GM23338 (cell line): ENCODE results near the gene RAD51D. TPM values are rescaled to one million over a fixed set of nuclear protein-coding genes. Genes with fewer than 3 reads are reported as not detected.

Source experiments
- ATAC-seq: fragments of 200-7000 bp; cut with Tn5 transposase; 3 replicates; pipeline ENCODE4 v1.9.1; 2020
- DNase-seq: peaks from one replicate; pipeline ENCODE4 v3.0.0-alpha.2; 2015; ENCODE audit warnings: low spot score
- H2AFZ ChIP-seq: fragments of 200-600 bp; sonication (generic); 2 replicates; pipeline ENCODE4 v1.8.0; 2016; ENCODE audit warnings: antibody characterized with exemption, mild to moderate bottlenecking, moderate library complexity
- H3F3A ChIP-seq: fragments of 200-600 bp; sonication (generic); replicated peaks from 2 replicates; pipeline ENCODE4 v1.8.0; 2017; ENCODE audit warnings: antibody characterized with exemption, mixed run types, low read depth
- H3K27ac ChIP-seq: fragments of 200-600 bp; sonication (generic); 2 replicates; pipeline ENCODE4 v1.6.1; 2016; ENCODE audit warnings: low read depth
- H3K27me3 ChIP-seq: fragments of 200-600 bp; sonication (generic); 2 replicates; pipeline ENCODE4 v1.8.0; 2016; ENCODE audit warnings: mild to moderate bottlenecking, mixed run types, moderate library complexity; ENCODE audit not compliant: insufficient read depth
- H3K36me3 ChIP-seq: fragments of 200-600 bp; sonication (generic); 2 replicates; pipeline ENCODE4 v1.8.0; 2016; ENCODE audit warnings: mild to moderate bottlenecking; ENCODE audit not compliant: insufficient read depth
- H3K4me1 ChIP-seq: fragments of 200-600 bp; sonication (generic); 2 replicates; pipeline ENCODE4 v1.8.0; 2016; ENCODE audit warnings: mild to moderate bottlenecking, moderate library complexity; ENCODE audit not compliant: insufficient read depth
- H3K4me2 ChIP-seq: fragments of 200-600 bp; sonication (generic); 2 replicates; pipeline ENCODE4 v1.7.1; 2017; ENCODE audit warnings: mixed run types
- H3K4me3 ChIP-seq: fragments of 200-600 bp; sonication (generic); 2 replicates; pipeline ENCODE4 v1.6.1; 2016; ENCODE audit warnings: mixed run types
- H3K79me2 ChIP-seq: fragments of 200-600 bp; sonication (generic); replicated peaks from 2 replicates; pipeline ENCODE4 v1.8.0; 2017; ENCODE audit warnings: mild to moderate bottlenecking; ENCODE audit not compliant: insufficient read depth
- H3K9me2 ChIP-seq: fragments of 200-600 bp; sonication (generic); 2 replicates; pipeline ENCODE4 v1.8.0; 2017; ENCODE audit not compliant: insufficient read depth
- H4K20me1 ChIP-seq: fragments of 200-600 bp; sonication (generic); replicated peaks from 2 replicates; pipeline ENCODE4 v1.8.0; 2017; ENCODE audit warnings: mild to moderate bottlenecking; ENCODE audit not compliant: insufficient read depth
- H3K27ac Mint-ChIP-seq: 2 replicates; pipeline ENCODE4 v1.8.0; 2020; ENCODE audit warnings: inconsistent platforms, mild to moderate bottlenecking, moderate library complexity, mixed read lengths
- H3K27me3 Mint-ChIP-seq: 3 replicates; pipeline ENCODE4 v1.8.0; 2022; ENCODE audit warnings: low read depth, mild to moderate bottlenecking, moderate library complexity, mixed read lengths, inconsistent platforms; ENCODE audit not compliant: insufficient read depth, poor library complexity
- H3K36me3 Mint-ChIP-seq: 3 replicates; pipeline ENCODE4 v1.8.0; 2021; ENCODE audit warnings: low read depth, mild to moderate bottlenecking, inconsistent platforms, moderate library complexity, mixed read lengths
- H3K4me1 Mint-ChIP-seq: 3 replicates; pipeline ENCODE4 v1.8.0; 2020; ENCODE audit warnings: mild to moderate bottlenecking, inconsistent platforms, mixed read lengths
- H3K4me3 Mint-ChIP-seq: 3 replicates; pipeline ENCODE4 v1.8.0; 2021; ENCODE audit warnings: moderate library complexity, mild to moderate bottlenecking, inconsistent platforms, mixed read lengths
- H3K9me3 Mint-ChIP-seq: 3 replicates; pipeline ENCODE4 v1.8.0; 2020; ENCODE audit warnings: moderate library complexity, mild to moderate bottlenecking, inconsistent platforms, mixed read lengths
- CREB1 ChIP-seq: fragments of 250-450 bp; sonication (Bioruptor Pico); IDR thresholded peaks from 2 replicates; pipeline ENCODE4 v1.5.0; 2020; ENCODE audit warnings: low read depth, mild to moderate bottlenecking, moderate library complexity
- EZH2 ChIP-seq: fragments of 200-600 bp; sonication (generic); IDR thresholded peaks from one replicate; pipeline ENCODE4 v1.8.0; 2017; ENCODE audit warnings: antibody characterized with exemption, mild to moderate bottlenecking, low read depth; ENCODE audit not compliant: unreplicated experiment
- EZH2phosphoT487 ChIP-seq: fragments of 200-600 bp; sonication (generic); IDR thresholded peaks from one replicate; pipeline ENCODE4 v1.8.1; 2018; ENCODE audit warnings: antibody characterized with exemption; ENCODE audit not compliant: unreplicated experiment
- JUNB ChIP-seq: IDR thresholded peaks from one replicate; pipeline ENCODE4 v1.6.1; 2016; ENCODE audit warnings: antibody characterized with exemption; ENCODE audit not compliant: unreplicated experiment
- NANOG ChIP-seq: IDR thresholded peaks from 2 replicates; pipeline ENCODE4 v1.6.1; 2016; ENCODE audit warnings: antibody characterized with exemption, borderline replicate concordance
- POLR2AphosphoS5 ChIP-seq: IDR thresholded peaks from 2 replicates; pipeline ENCODE4 v1.6.1; 2016; ENCODE audit warnings: antibody characterized with exemption, low read depth
- STAT1 ChIP-seq: IDR thresholded peaks from one replicate; pipeline ENCODE4 v1.6.1; 2016; ENCODE audit warnings: antibody characterized with exemption; ENCODE audit not compliant: unreplicated experiment
- ZNF114 ChIP-seq: fragments of 250-450 bp; sonication (Bioruptor Pico); IDR thresholded peaks from 2 replicates; pipeline ENCODE4 v1.5.0; 2020; ENCODE audit warnings: mild to moderate bottlenecking, moderate library complexity
- ZNF331 ChIP-seq: fragments of 250-450 bp; sonication (Bioruptor Pico); IDR thresholded peaks from 2 replicates; pipeline ENCODE4 v1.5.0; 2020; ENCODE audit warnings: low read depth, mild to moderate bottlenecking, moderate library complexity
- polyA plus RNA-seq: library from polyadenylated mRNA; unstranded; fragments of >200 nt; fragmentation: Nextera tagmentation; extraction: Ambion mirVana; gene quantifications from 2 replicates; pipeline ENCODE4 v1.2.1, GENCODE V29; 2016
- total RNA-seq: library from RNA; depleted of rRNA; stranded (reverse); fragments of >200 nt; shearing (Covaris generic); gene quantifications from 2 replicates; pipeline ENCODE4 v1.2.3, GENCODE V29; 2014
- TF ChIP-seq, protein P1 (sequence below): fragments of 250-450 bp; sonication (Bioruptor Pico); IDR thresholded peaks from 2 replicates; pipeline ENCODE4 v1.5.0; 2020; ENCODE audit warnings: mild to moderate bottlenecking, moderate library complexity
- TF ChIP-seq, protein P2 (sequence below): IDR thresholded peaks from 2 replicates; pipeline ENCODE4 v1.6.1; 2016; ENCODE audit warnings: antibody characterized with exemption
- TF ChIP-seq, protein P3 (sequence below), 2 experiments: fragments of 200-600 bp in 1 of 2; sonication (generic) in 1 of 2; conservative IDR thresholded peaks; 2 replicates each; pipeline versions ENCODE4 v1.5.1 to v1.6.1; 2016 to 2017; ENCODE audit warnings: antibody characterized with exemption in 2 of 2, low read depth in 2 of 2, mild to moderate bottlenecking in 2 of 2, moderate library complexity in 1 of 2
- TF ChIP-seq, protein P4 (sequence below): IDR thresholded peaks from one replicate; pipeline ENCODE4 v1.6.1; 2018; ENCODE audit warnings: antibody characterized with exemption; ENCODE audit not compliant: unreplicated experiment

RAD51D gene
- total and polyA plus RNA-seq, 2 experiments from 2014 or later: 5.9 to 11.0 TPM

DNA sequence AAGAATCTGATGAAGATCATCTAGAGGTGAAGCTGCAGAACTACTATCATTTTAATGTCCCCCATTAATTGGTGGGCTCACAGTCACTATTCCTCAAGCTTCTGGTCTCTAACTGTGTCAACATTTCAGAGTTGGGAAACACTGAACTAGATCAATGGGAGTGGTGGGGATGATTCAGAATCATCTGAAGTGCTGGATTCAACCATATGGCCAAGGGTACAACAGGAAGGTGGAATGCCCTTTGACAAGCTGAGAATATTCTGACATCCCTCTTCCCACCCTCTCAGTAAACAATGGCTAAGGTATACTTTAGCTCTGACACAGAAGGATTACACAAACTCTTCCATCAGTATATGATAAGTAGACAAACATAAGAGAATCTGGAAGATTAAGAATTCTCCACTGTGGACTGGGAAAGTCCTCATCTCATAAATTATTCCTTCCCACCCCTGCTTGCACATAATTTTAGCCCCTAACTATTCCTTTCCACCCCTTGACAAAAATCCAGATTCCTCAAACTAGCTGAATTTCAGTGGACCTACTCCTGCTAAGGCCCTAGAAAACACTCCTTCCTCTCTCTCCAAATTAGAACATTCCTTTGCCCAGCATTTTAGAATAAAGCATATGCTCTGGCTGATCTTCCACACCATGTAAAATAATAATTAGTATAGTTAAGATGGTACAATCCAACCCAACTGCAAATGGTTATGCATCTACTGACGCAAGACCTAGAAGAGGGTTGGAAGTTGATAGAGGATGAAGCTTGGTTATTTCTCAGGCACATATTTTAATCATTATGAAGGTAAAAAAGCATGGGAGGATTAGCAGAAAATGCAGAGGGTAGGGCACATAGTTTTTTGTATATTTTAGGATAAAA lies 39.9 kb downstream of the RAD51D start:
- Mint-ChIP-seq H3K27me3 (no peaks in the 10 kb centered on the region), H3K9me3 (no peaks in the 10 kb centered on the region), H3K36me3 (no peaks in the 10 kb centered on the region), H3K4me1 (peaks cover 45% of the 10 kb centered on the region), H3K4me3 (no peak overlapping the region), H3K27ac (peak overlapping the region; percentile 80)
- no peak for DNase-seq
- no peaks in the 10 kb centered on the region for H3F3A ChIP-seq
- H3K4me2 ChIP-seq: peak overlapping the region; percentile 60
- H2AFZ ChIP-seq: no peak overlapping the region
- peaks cover 48% of the 10 kb centered on the region for H3K4me1 ChIP-seq
- no peak for ATAC-seq
- no peaks in the 10 kb centered on the region for H3K9me2 ChIP-seq
- H3K27me3 ChIP-seq: no peaks in the 10 kb centered on the region
- peak overlapping the region; percentile 47; the same call in 1 of the 2 replicates for H3K27ac ChIP-seq
- peaks cover 3% of the 10 kb centered on the region; the same call in 1 of the 2 replicates for H4K20me1 ChIP-seq
- no peak overlapping the region for H3K4me3 ChIP-seq
- H3K79me2 ChIP-seq: peaks cover 7% of the 10 kb centered on the region; the same call in 1 of the 2 replicates
- TF ChIP-seq POLR2AphosphoS5 (no peak), ZNF331 (CRISPR knock-in tag) (no peak), STAT1 (no peak), ZNF114 (CRISPR knock-in tag) (no peak), EZH2phosphoT487 (no peak), JUNB (no peak), CREB1 (no peak), NANOG (no peak), EZH2 (no peak)
- TF ChIP-seq, protein P1, sequence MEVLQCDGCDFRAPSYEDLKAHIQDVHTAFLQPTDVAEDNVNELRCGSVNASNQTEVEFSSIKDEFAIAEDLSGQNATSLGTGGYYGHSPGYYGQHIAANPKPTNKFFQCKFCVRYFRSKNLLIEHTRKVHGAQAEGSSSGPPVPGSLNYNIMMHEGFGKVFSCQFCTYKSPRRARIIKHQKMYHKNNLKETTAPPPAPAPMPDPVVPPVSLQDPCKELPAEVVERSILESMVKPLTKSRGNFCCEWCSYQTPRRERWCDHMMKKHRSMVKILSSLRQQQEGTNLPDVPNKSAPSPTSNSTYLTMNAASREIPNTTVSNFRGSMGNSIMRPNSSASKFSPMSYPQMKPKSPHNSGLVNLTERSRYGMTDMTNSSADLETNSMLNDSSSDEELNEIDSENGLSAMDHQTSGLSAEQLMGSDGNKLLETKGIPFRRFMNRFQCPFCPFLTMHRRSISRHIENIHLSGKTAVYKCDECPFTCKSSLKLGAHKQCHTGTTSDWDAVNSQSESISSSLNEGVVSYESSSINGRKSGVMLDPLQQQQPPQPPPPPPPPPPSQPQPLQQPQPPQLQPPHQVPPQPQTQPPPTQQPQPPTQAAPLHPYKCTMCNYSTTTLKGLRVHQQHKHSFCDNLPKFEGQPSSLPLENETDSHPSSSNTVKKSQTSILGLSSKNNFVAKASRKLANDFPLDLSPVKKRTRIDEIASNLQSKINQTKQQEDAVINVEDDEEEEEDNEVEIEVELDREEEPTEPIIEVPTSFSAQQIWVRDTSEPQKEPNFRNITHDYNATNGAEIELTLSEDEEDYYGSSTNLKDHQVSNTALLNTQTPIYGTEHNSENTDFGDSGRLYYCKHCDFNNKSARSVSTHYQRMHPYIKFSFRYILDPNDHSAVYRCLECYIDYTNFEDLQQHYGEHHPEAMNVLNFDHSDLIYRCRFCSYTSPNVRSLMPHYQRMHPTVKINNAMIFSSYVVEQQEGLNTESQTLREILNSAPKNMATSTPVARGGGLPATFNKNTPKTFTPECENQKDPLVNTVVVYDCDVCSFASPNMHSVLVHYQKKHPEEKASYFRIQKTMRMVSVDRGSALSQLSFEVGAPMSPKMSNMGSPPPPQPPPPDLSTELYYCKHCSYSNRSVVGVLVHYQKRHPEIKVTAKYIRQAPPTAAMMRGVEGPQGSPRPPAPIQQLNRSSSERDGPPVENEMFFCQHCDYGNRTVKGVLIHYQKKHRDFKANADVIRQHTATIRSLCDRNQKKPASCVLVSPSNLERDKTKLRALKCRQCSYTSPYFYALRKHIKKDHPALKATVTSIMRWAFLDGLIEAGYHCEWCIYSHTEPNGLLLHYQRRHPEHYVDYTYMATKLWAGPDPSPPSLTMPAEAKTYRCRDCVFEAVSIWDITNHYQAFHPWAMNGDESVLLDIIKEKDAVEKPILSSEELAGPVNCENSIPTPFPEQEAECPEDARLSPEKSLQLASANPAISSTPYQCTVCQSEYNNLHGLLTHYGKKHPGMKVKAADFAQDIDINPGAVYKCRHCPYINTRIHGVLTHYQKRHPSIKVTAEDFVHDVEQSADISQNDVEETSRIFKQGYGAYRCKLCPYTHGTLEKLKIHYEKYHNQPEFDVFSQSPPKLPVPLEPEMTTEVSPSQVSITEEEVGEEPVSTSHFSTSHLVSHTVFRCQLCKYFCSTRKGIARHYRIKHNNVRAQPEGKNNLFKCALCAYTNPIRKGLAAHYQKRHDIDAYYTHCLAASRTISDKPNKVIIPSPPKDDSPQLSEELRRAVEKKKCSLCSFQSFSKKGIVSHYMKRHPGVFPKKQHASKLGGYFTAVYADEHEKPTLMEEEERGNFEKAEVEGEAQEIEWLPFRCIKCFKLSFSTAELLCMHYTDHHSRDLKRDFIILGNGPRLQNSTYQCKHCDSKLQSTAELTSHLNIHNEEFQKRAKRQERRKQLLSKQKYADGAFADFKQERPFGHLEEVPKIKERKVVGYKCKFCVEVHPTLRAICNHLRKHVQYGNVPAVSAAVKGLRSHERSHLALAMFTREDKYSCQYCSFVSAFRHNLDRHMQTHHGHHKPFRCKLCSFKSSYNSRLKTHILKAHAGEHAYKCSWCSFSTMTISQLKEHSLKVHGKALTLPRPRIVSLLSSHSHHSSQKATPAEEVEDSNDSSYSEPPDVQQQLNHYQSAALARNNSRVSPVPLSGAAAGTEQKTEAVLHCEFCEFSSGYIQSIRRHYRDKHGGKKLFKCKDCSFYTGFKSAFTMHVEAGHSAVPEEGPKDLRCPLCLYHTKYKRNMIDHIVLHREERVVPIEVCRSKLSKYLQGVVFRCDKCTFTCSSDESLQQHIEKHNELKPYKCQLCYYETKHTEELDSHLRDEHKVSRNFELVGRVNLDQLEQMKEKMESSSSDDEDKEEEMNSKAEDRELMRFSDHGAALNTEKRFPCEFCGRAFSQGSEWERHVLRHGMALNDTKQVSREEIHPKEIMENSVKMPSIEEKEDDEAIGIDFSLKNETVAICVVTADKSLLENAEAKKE (CRISPR knock-in tag): no peak
- TF ChIP-seq, protein P2, sequence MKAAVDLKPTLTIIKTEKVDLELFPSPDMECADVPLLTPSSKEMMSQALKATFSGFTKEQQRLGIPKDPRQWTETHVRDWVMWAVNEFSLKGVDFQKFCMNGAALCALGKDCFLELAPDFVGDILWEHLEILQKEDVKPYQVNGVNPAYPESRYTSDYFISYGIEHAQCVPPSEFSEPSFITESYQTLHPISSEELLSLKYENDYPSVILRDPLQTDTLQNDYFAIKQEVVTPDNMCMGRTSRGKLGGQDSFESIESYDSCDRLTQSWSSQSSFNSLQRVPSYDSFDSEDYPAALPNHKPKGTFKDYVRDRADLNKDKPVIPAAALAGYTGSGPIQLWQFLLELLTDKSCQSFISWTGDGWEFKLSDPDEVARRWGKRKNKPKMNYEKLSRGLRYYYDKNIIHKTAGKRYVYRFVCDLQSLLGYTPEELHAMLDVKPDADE: no peak
- TF ChIP-seq, protein P3, sequence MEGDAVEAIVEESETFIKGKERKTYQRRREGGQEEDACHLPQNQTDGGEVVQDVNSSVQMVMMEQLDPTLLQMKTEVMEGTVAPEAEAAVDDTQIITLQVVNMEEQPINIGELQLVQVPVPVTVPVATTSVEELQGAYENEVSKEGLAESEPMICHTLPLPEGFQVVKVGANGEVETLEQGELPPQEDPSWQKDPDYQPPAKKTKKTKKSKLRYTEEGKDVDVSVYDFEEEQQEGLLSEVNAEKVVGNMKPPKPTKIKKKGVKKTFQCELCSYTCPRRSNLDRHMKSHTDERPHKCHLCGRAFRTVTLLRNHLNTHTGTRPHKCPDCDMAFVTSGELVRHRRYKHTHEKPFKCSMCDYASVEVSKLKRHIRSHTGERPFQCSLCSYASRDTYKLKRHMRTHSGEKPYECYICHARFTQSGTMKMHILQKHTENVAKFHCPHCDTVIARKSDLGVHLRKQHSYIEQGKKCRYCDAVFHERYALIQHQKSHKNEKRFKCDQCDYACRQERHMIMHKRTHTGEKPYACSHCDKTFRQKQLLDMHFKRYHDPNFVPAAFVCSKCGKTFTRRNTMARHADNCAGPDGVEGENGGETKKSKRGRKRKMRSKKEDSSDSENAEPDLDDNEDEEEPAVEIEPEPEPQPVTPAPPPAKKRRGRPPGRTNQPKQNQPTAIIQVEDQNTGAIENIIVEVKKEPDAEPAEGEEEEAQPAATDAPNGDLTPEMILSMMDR (conservative IDR thresholded peaks at IDR 0.05; ENCODE audit: low read depth in 2 of 2): no peak
- TF ChIP-seq, protein P4, sequence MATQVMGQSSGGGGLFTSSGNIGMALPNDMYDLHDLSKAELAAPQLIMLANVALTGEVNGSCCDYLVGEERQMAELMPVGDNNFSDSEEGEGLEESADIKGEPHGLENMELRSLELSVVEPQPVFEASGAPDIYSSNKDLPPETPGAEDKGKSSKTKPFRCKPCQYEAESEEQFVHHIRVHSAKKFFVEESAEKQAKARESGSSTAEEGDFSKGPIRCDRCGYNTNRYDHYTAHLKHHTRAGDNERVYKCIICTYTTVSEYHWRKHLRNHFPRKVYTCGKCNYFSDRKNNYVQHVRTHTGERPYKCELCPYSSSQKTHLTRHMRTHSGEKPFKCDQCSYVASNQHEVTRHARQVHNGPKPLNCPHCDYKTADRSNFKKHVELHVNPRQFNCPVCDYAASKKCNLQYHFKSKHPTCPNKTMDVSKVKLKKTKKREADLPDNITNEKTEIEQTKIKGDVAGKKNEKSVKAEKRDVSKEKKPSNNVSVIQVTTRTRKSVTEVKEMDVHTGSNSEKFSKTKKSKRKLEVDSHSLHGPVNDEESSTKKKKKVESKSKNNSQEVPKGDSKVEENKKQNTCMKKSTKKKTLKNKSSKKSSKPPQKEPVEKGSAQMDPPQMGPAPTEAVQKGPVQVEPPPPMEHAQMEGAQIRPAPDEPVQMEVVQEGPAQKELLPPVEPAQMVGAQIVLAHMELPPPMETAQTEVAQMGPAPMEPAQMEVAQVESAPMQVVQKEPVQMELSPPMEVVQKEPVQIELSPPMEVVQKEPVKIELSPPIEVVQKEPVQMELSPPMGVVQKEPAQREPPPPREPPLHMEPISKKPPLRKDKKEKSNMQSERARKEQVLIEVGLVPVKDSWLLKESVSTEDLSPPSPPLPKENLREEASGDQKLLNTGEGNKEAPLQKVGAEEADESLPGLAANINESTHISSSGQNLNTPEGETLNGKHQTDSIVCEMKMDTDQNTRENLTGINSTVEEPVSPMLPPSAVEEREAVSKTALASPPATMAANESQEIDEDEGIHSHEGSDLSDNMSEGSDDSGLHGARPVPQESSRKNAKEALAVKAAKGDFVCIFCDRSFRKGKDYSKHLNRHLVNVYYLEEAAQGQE: no peak
- no peaks in the 10 kb centered on the region for H3K36me3 ChIP-seq
